GM12878 (cell line): ENCODE data around the gene CEND1. TPM values are rescaled to one million over a fixed set of nuclear protein-coding genes. Genes with fewer than 3 reads are reported as not detected.

ENCODE experiments used
- ATAC-seq: fragments of 200-7000 bp; cut with Tn5 transposase; 3 replicates; pipeline ENCODE4 v1.9.1; 2020; ENCODE audit warnings: mild to moderate bottlenecking, moderate library complexity
- BruUV-seq: library from RNA; stranded (reverse); fragments of 400-500 nt; replicated peaks from 2 replicates; lab custom pipeline; 2021; lab: Mats Ljungman, UMichigan
- CTCF ChIA-PET: fragments of 300-600 bp; sonication (Branson Sonifier 250); formaldehyde crosslinking; extraction: SDS; loops from one replicate; lab custom pipeline; 2021; ENCODE audit warnings: inconsistent platforms; lab: Yijun Ruan, JAX
- POLR2A ChIA-PET: fragments of 350-600 bp; formaldehyde crosslinking; extraction: SDS; loops from one replicate; lab custom pipeline; 2021; ENCODE audit warnings: inconsistent platforms; lab: Charles Lee
- RAD21 ChIA-PET: fragments of 300-600 bp; sonication (Branson Sonifier 250); formaldehyde crosslinking; loops from one replicate; lab custom pipeline; 2023; ENCODE audit warnings: antibody characterized with exemption; ENCODE audit not compliant: unreplicated experiment; lab: Charles Lee
- SMC1A ChIA-PET: fragments of 300-600 bp; sonication (Branson Sonifier 250); formaldehyde crosslinking; loops from one replicate; lab custom pipeline; 2023; ENCODE audit not compliant: unreplicated experiment, uncharacterized antibody; lab: Charles Lee
- DNase-seq: peaks from one replicate; pipeline ENCODE4 v3.0.0-alpha.2; 2011; ENCODE audit warnings: low read depth, low spot score
- FAIRE-seq: peaks from 3 replicates; lab custom pipeline; 2011; peaks lifted over from hg19 to GRCh38; lab: Jason Lieb, UNC
- H2AFZ ChIP-seq: 2 replicates; pipeline ENCODE4 v1.6.0; 2011; ENCODE audit warnings: low read depth, low read length, control low read depth; ENCODE audit not compliant: control insufficient read depth
- H3K27ac ChIP-seq: 2 replicates; pipeline ENCODE4 v1.5.1; 2011; ENCODE audit warnings: control low read depth; ENCODE audit not compliant: control insufficient read depth, insufficient read depth
- H3K27me3 ChIP-seq, 2 experiments: replicated peaks in 1 of 2; 2 replicates each; pipeline versions ENCODE4 v1.6.0 to v1.6.1; 2011; ENCODE audit warnings: low read length in 1 of 2; ENCODE audit not compliant: control insufficient read depth in 2 of 2, insufficient read depth in 2 of 2
- H3K36me3 ChIP-seq, 2 experiments: 2 replicates each; pipeline ENCODE4 v1.5.1; 2011; ENCODE audit warnings: low read length in 1 of 2; ENCODE audit not compliant: control insufficient read depth in 2 of 2, insufficient read depth in 2 of 2
- H3K4me1 ChIP-seq: 2 replicates; pipeline ENCODE4 v1.6.1; 2011; ENCODE audit warnings: mild to moderate bottlenecking, low read length, moderate library complexity, mixed read lengths; ENCODE audit not compliant: control insufficient read depth, insufficient read depth
- H3K4me2 ChIP-seq: 2 replicates; pipeline ENCODE4 v1.6.0; 2011; ENCODE audit warnings: control low read depth; ENCODE audit not compliant: control insufficient read depth, insufficient read depth
- H3K4me3 ChIP-seq: fragments of 200-600 bp; sonication (generic); 2 replicates; pipeline ENCODE4 v1.5.1; 2016
- H3K79me2 ChIP-seq: 2 replicates; pipeline ENCODE4 v1.6.0; 2011; ENCODE audit warnings: low read length; ENCODE audit not compliant: control insufficient read depth, insufficient read depth
- H3K9ac ChIP-seq: 2 replicates; pipeline ENCODE4 v1.8.0; 2011; ENCODE audit warnings: low read length, control low read depth, mixed read lengths; ENCODE audit not compliant: control insufficient read depth, insufficient read depth
- H3K9me3 ChIP-seq: replicated peaks from 3 replicates; pipeline ENCODE4 v1.5.1; 2011; ENCODE audit warnings: mild to moderate bottlenecking, low read length; ENCODE audit not compliant: control insufficient read depth, insufficient read depth
- H4K20me1 ChIP-seq: 2 replicates; pipeline ENCODE4 v1.6.0; 2011; ENCODE audit not compliant: control insufficient read depth, insufficient read depth
- CBX5 ChIP-seq: sonication (generic); IDR thresholded peaks from 2 replicates; pipeline ENCODE4 v1.6.1; 2016; ENCODE audit warnings: low read depth, moderate library complexity, mild to moderate bottlenecking, inconsistent platforms
- ESRRA ChIP-seq: IDR thresholded peaks from 2 replicates; pipeline ENCODE4 v1.6.1; 2012; ENCODE audit warnings: mild to moderate bottlenecking, low read length, improper control_type of control experiment
- KDM1A ChIP-seq: fragments of 200-600 bp; sonication (generic); IDR thresholded peaks from 2 replicates; pipeline ENCODE4 v1.6.1; 2016; ENCODE audit warnings: borderline replicate concordance
- LARP7 ChIP-seq: fragments of 450-650 bp; IDR thresholded peaks from 2 replicates; pipeline ENCODE4 v1.6.1; 2017; ENCODE audit warnings: mild to moderate bottlenecking
- MAX ChIP-seq: IDR thresholded peaks from 2 replicates; pipeline ENCODE4 v1.6.1; 2012; ENCODE audit warnings: low read depth, low read length, improper control_type of control experiment
- NBN ChIP-seq: fragments of 450-650 bp; IDR thresholded peaks from 2 replicates; pipeline ENCODE4 v1.6.1; 2016
- NFXL1 ChIP-seq: fragments of 450-650 bp; IDR thresholded peaks from 2 replicates; pipeline ENCODE4 v1.6.1; 2017; ENCODE audit warnings: antibody characterized with exemption, mild to moderate bottlenecking, borderline replicate concordance
- NR2C2 ChIP-seq: IDR thresholded peaks from 2 replicates; pipeline ENCODE4 v1.6.1; 2011; ENCODE audit warnings: borderline replicate concordance, low read depth; ENCODE audit not compliant: control insufficient read depth, insufficient read length
- NRF1 ChIP-seq: conservative IDR thresholded peaks from 2 replicates; pipeline ENCODE4 v1.6.1; 2011; ENCODE audit warnings: mild to moderate bottlenecking, low read depth, low read length, improper control_type of control experiment
- RELA ChIP-seq: fragments of 450-650 bp; IDR thresholded peaks from 2 replicates; pipeline ENCODE4 v1.8.0; 2014; ENCODE audit warnings: borderline replicate concordance; ENCODE audit not compliant: partially characterized antibody
- SIX5 ChIP-seq: IDR thresholded peaks from 2 replicates; pipeline ENCODE4 v1.6.1; 2011; ENCODE audit warnings: mild to moderate bottlenecking, low read depth, low read length, moderate library complexity; ENCODE audit not compliant: severe bottlenecking
- SRF ChIP-seq, 2 experiments: IDR thresholded peaks; 2 replicates each; pipeline ENCODE4 v1.6.1; 2011; ENCODE audit warnings: low read depth in 2 of 2, low read length in 2 of 2, mild to moderate bottlenecking in 1 of 2, moderate library complexity in 1 of 2
- TCF7 ChIP-seq: IDR thresholded peaks from 2 replicates; pipeline ENCODE4 v1.6.1; 2014; ENCODE audit warnings: antibody characterized with exemption, borderline replicate concordance
- ZNF207 ChIP-seq: fragments of 450-650 bp; IDR thresholded peaks from 2 replicates; pipeline ENCODE4 v1.6.1; 2014; ENCODE audit warnings: antibody characterized with exemption, mild to moderate bottlenecking, borderline replicate concordance
- ZNF24 ChIP-seq: fragments of 450-650 bp; IDR thresholded peaks from 2 replicates; pipeline ENCODE4 v1.6.1; 2017; ENCODE audit warnings: antibody characterized with exemption, mild to moderate bottlenecking
- WGBS: methylation state at CpG from one replicate; pipeline ENCODE4 v1.1.6; 2016; ENCODE audit warnings: low lambda C conversion rate; ENCODE audit not compliant: insufficient replicate concordance, insufficient coverage; ENCODE audit errors: missing lambda C conversion rate; 5-methylcytosine and 5-hydroxymethylcytosine counted together
- in situ Hi-C: fragments of 300-500 bp; cut with MboI; formaldehyde crosslinking; loops from 9 replicates; pipeline ENCODE4 v1.14.3; 2018; ENCODE audit warnings: mixed read lengths
- intact Hi-C: fragments of 100-400 bp; cut with micrococcal nuclease; formaldehyde crosslinking; loops from one replicate; pipeline ENCODE4 v1.14.2; 2022; ENCODE audit not compliant: unreplicated experiment
- polyA plus RNA-seq, 11 experiments: library from polyadenylated mRNA; depleted of rRNA in 4 of 11; unstranded in 6 of 11; stranded (reverse) in 5 of 11; fragments of >200 nt; fragmentation: Nextera tagmentation in 4 of 11; fragmentation: Illumina TruSeq in 1 of 11; extraction: Ambion mirVana in 4 of 11; extraction: Trizol in 1 of 11; gene quantifications; 1 replicate in 1 of 11; 2 replicates in 10 of 11; pipeline versions ENCODE4 v1.2.1 to v1.2.3, GENCODE V29; 2011 to 2016; ENCODE audit warnings: inconsistent platforms in 2 of 11, missing spikeins in 2 of 11, low read depth in 1 of 11
- total RNA-seq, 4 experiments: library from RNA; depleted of rRNA in 3 of 4; stranded (reverse); fragments of >200 nt in 3 of 4; fragmentation: Illumina TruSeq in 1 of 4; extraction: Trizol in 1 of 4; gene quantifications; 2 replicates each; pipeline versions ENCODE4 v1.2.1 to v1.2.3, GENCODE V29; 2013 to 2021
- TF ChIP-seq, protein P1 (sequence below): IDR thresholded peaks from 2 replicates; pipeline ENCODE4 v1.6.1; 2011; ENCODE audit warnings: borderline replicate concordance, low read depth, mild to moderate bottlenecking, moderate library complexity, mixed read lengths, low read length; ENCODE audit not compliant: insufficient read depth; ENCODE audit errors: extremely low read length
- TF ChIP-seq, protein P2 (sequence below): IDR thresholded peaks from 2 replicates; pipeline ENCODE4 v1.6.1; 2012; ENCODE audit warnings: mild to moderate bottlenecking, low read depth, low read length

The CEND1 gene
- total and polyA plus RNA-seq, 10 of the 15 experiments (the other 5 are each of a cell fraction or from before 2014, with no cell fraction given): 0.31 to 13.6 (median 7.2) TPM; not detected in 1

DNA sequence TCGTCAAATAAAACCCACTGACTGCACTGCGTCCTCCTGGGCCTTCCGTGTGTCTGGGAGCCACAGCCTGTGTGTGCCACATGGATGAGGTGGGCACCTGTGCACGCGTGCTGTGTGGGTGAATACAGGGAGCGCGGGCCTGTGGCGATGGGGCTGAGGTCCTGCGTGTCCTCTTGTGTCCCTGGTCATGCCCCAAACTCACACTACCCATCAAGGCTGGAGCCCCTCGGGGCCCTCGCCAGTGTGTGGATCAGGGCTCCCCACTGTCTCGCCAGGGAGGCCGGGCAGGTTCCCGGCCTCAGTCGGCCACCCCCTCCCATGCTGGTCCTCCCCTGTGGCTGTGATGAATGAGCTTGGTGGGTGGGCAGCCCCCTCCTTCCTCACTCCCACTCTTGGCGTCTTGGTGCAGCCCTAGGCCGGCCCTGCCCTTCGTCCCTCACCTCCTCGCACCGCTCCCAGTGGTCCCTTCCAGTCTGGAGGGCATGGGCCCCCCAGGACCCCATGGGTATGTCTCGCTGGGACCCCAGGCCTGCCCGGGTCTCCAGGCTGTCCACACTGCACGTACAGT, 42.2 kb upstream of the CEND1 start:
- H3K4me1 ChIP-seq: peaks cover 42% of the 10 kb centered on the region
- no TSS peak for BruUV-seq
- TF ChIP-seq NRF1 (no peak), RELA (no peak), ZNF207 (no peak), SIX5 (no peak), KDM1A (no peak), ZNF24 (no peak), SRF (IDR thresholded peaks at IDR 0.05; ENCODE audit: low read depth in 2 of 2, low read length in 2 of 2) (no peak), ESRRA (no peak), MAX (no peak), LARP7 (no peak), CBX5 (no peak), NFXL1 (no peak), NBN (no peak), NR2C2 (no peak), TCF7 (no peak)
- TF ChIP-seq, protein P1, sequence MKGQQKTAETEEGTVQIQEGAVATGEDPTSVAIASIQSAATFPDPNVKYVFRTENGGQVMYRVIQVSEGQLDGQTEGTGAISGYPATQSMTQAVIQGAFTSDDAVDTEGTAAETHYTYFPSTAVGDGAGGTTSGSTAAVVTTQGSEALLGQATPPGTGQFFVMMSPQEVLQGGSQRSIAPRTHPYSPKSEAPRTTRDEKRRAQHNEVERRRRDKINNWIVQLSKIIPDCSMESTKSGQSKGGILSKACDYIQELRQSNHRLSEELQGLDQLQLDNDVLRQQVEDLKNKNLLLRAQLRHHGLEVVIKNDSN: no peak
- TF ChIP-seq, protein P2, sequence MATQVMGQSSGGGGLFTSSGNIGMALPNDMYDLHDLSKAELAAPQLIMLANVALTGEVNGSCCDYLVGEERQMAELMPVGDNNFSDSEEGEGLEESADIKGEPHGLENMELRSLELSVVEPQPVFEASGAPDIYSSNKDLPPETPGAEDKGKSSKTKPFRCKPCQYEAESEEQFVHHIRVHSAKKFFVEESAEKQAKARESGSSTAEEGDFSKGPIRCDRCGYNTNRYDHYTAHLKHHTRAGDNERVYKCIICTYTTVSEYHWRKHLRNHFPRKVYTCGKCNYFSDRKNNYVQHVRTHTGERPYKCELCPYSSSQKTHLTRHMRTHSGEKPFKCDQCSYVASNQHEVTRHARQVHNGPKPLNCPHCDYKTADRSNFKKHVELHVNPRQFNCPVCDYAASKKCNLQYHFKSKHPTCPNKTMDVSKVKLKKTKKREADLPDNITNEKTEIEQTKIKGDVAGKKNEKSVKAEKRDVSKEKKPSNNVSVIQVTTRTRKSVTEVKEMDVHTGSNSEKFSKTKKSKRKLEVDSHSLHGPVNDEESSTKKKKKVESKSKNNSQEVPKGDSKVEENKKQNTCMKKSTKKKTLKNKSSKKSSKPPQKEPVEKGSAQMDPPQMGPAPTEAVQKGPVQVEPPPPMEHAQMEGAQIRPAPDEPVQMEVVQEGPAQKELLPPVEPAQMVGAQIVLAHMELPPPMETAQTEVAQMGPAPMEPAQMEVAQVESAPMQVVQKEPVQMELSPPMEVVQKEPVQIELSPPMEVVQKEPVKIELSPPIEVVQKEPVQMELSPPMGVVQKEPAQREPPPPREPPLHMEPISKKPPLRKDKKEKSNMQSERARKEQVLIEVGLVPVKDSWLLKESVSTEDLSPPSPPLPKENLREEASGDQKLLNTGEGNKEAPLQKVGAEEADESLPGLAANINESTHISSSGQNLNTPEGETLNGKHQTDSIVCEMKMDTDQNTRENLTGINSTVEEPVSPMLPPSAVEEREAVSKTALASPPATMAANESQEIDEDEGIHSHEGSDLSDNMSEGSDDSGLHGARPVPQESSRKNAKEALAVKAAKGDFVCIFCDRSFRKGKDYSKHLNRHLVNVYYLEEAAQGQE: no peak

More for the DNA sequence above, 42.2 kb upstream of the CEND1 start:
- Histone ChIP-seq H2AFZ (no peak overlapping the region), H3K27me3 (no peaks in the 10 kb centered on the region; a peak in 3 of 4 replicates), H3K79me2 (no peaks in the 10 kb centered on the region), H3K9me3 (no peaks in the 10 kb centered on the region), H3K9ac (no peak overlapping the region; the same call in 1 of the 2 replicates), H3K4me2 (peak overlapping the region; percentile 82), H3K4me3 (0 out of 2 replicates have a peak overlapping the region, but pooled peaks have one; percentile 44), H3K27ac (no peak overlapping the region), H4K20me1 (no peaks in the 10 kb centered on the region), H3K36me3 (no peaks in the 10 kb centered on the region; a peak in 2 of 4 replicates)
- ChIA-PET RAD21 (interaction anchor here (1.0 to 1.2 kb wide), 3 partner anchors 11 to 15 kb away, joined by 3 to 9 read pairs (median 3); partner anchors contain the start of gene TSPAN4), POLR2A (interaction anchor here (1.1 to 5.2 kb wide), 3 partner anchors 13 to 24 kb away, joined by 5 to 33 read pairs (median 5); partner anchors contain the start of gene PNPLA2), CTCF (no interaction called here), SMC1A (no interaction called here)
- ATAC-seq (no peak), FAIRE-seq (no peak), DNase-seq (no peak)
- intact Hi-C loops: no loop called here
- in situ Hi-C loops: no loop called here
- WGBS: 64% methylated on average over 23 of the region's 23 CpGs
